IMR-90 (cell line): ENCODE data around the gene PLXNA1. TPM values are rescaled to one million over a fixed set of nuclear protein-coding genes. Genes with fewer than 3 reads are reported as not detected.

ENCODE experiments used
- ATAC-seq: fragments of 200-7000 bp; cut with Tn5 transposase; 2 replicates; pipeline ENCODE4 v1.9.1; 2020; ENCODE audit warnings: low read depth, mild to moderate bottlenecking, moderate library complexity
- BruUV-seq: library from RNA; stranded (reverse); fragments of 400-500 nt; replicated peaks from 2 replicates; lab custom pipeline; 2021; lab: Mats Ljungman, UMichigan
- CTCF ChIA-PET: fragments of 300-600 bp; formaldehyde crosslinking; extraction: SDS; loops from one replicate; lab custom pipeline; 2021; ENCODE audit warnings: antibody characterized with exemption; lab: Yijun Ruan, JAX
- POLR2A ChIA-PET: fragments of 300-600 bp; sonication (Branson Sonifier 250); formaldehyde crosslinking; loops from one replicate; lab custom pipeline; 2022; ENCODE audit warnings: antibody characterized with exemption; ENCODE audit not compliant: unreplicated experiment; lab: Charles Lee
- DNase-seq: peaks from one replicate; pipeline ENCODE4 v3.0.0; 2013
- H2AFZ ChIP-seq: replicated peaks from 2 replicates; pipeline ENCODE3; 2013; ENCODE audit warnings: low read length, mild to moderate bottlenecking; ENCODE audit not compliant: poor library complexity
- H2AK5ac ChIP-seq: 2 replicates; pipeline ENCODE4 v1.6.1; 2013; ENCODE audit warnings: low read depth, low read length, inconsistent platforms
- H2AK9ac ChIP-seq: replicated peaks from 2 replicates; pipeline ENCODE3; 2013; ENCODE audit warnings: mild to moderate bottlenecking, low read depth, low read length, moderate library complexity; ENCODE audit not compliant: poor library complexity
- H2BK120ac ChIP-seq: 2 replicates; pipeline ENCODE4 v1.6.1; 2013; ENCODE audit warnings: low read depth, low read length, inconsistent platforms
- H2BK15ac ChIP-seq: 3 replicates; pipeline ENCODE4 v1.6.1; 2013; ENCODE audit warnings: low read depth, low read length, inconsistent platforms
- H2BK20ac ChIP-seq: 2 replicates; pipeline ENCODE4 v1.6.1; 2013; ENCODE audit warnings: low read depth, mild to moderate bottlenecking, inconsistent platforms, low read length, moderate library complexity
- H2BK5ac ChIP-seq: 2 replicates; pipeline ENCODE4 v1.6.1; 2013; ENCODE audit warnings: mild to moderate bottlenecking, low read depth, low read length, inconsistent platforms; ENCODE audit not compliant: poor library complexity, severe bottlenecking
- H3K14ac ChIP-seq: replicated peaks from 2 replicates; pipeline ENCODE4 v1.6.1; 2013; ENCODE audit warnings: low read depth, low read length, inconsistent platforms
- H3K18ac ChIP-seq: 2 replicates; pipeline ENCODE4 v1.6.1; 2013; ENCODE audit warnings: low read depth, low read length, control low read depth
- H3K23ac ChIP-seq: 2 replicates; pipeline ENCODE4 v1.6.1; 2013; ENCODE audit warnings: low read depth, low read length, inconsistent platforms
- H3K27ac ChIP-seq: 2 replicates; pipeline ENCODE4 v1.5.1; 2013; ENCODE audit warnings: mild to moderate bottlenecking, control low read depth, low read length; ENCODE audit not compliant: insufficient read depth
- H3K27me3 ChIP-seq: 2 replicates; pipeline ENCODE4 v1.6.1; 2013; ENCODE audit warnings: low read length; ENCODE audit not compliant: control insufficient read depth, insufficient read depth
- H3K36me3 ChIP-seq: 2 replicates; pipeline ENCODE4 v1.6.1; 2013; ENCODE audit warnings: low read length, mixed read lengths; ENCODE audit not compliant: control insufficient read depth, insufficient read depth
- H3K4ac ChIP-seq: 2 replicates; pipeline ENCODE4 v1.6.1; 2013; ENCODE audit warnings: low read depth, low read length, inconsistent platforms
- H3K4me1 ChIP-seq: 2 replicates; pipeline ENCODE4 v1.6.1; 2013; ENCODE audit warnings: low read length, mixed read lengths; ENCODE audit not compliant: control insufficient read depth, insufficient read depth
- H3K4me2 ChIP-seq: 2 replicates; pipeline ENCODE4 v1.6.1; 2013; ENCODE audit warnings: low read depth, mild to moderate bottlenecking, control low read depth, low read length, moderate library complexity
- H3K4me3 ChIP-seq: 2 replicates; pipeline ENCODE4 v1.5.1; 2013; ENCODE audit warnings: low read depth, mild to moderate bottlenecking, control low read depth, low read length, moderate library complexity; ENCODE audit not compliant: insufficient read depth
- H3K56ac ChIP-seq: 2 replicates; pipeline ENCODE4 v1.6.1; 2013; ENCODE audit warnings: low read length, inconsistent platforms; ENCODE audit not compliant: insufficient read depth; ENCODE audit errors: extremely low read depth
- H3K79me1 ChIP-seq, 2 experiments: 2 replicates each; pipeline ENCODE4 v1.6.1; 2013; ENCODE audit warnings: low read length in 2 of 2, inconsistent platforms in 1 of 2, low read depth in 1 of 2
- H3K9ac ChIP-seq: 2 replicates; pipeline ENCODE4 v1.6.1; 2013; ENCODE audit warnings: low read depth, low read length, control low read depth
- H3K9me1 ChIP-seq: 2 replicates; pipeline ENCODE4 v1.6.1; 2013; ENCODE audit warnings: low read length, inconsistent platforms; ENCODE audit not compliant: insufficient read depth
- H3K9me3 ChIP-seq: 2 replicates; pipeline ENCODE4 v1.6.1; 2013; ENCODE audit warnings: low read length; ENCODE audit not compliant: control insufficient read depth, insufficient read depth
- H4K20me1 ChIP-seq: 2 replicates; pipeline ENCODE4 v1.6.1; 2013; ENCODE audit warnings: low read length, inconsistent platforms; ENCODE audit not compliant: insufficient read depth
- H4K5ac ChIP-seq: 2 replicates; pipeline ENCODE4 v1.6.1; 2013; ENCODE audit warnings: mild to moderate bottlenecking, low read depth, low read length, control low read depth
- H4K8ac ChIP-seq, 2 experiments: 2 replicates each; pipeline ENCODE4 v1.6.1; 2013; ENCODE audit warnings: low read depth in 2 of 2, low read length in 2 of 2, control low read depth in 1 of 2, inconsistent platforms in 1 of 2
- H4K91ac ChIP-seq: 2 replicates; pipeline ENCODE4 v1.6.1; 2013; ENCODE audit warnings: low read depth, low read length, inconsistent platforms; ENCODE audit not compliant: insufficient read depth
- BHLHE40 ChIP-seq: fragments of 150-350 bp; IDR thresholded peaks from 2 replicates; pipeline ENCODE4 v1.6.1; 2016; ENCODE audit warnings: mild to moderate bottlenecking, low read depth, low read length
- CHD1 ChIP-seq: IDR thresholded peaks from 2 replicates; pipeline ENCODE4 v1.6.1; 2012; ENCODE audit warnings: low read depth, low read length, improper control_type of control experiment
- FOS ChIP-seq: fragments of 150-350 bp; IDR thresholded peaks from 2 replicates; pipeline ENCODE4 v1.6.1; 2016; ENCODE audit warnings: low read depth, low read length
- MAFK ChIP-seq: IDR thresholded peaks from 2 replicates; pipeline ENCODE4 v1.6.1; 2012; ENCODE audit warnings: low read depth, low read length, improper control_type of control experiment
- MAZ ChIP-seq: IDR thresholded peaks from 2 replicates; pipeline ENCODE4 v1.6.1; 2012; ENCODE audit warnings: low read depth, mild to moderate bottlenecking, low read length, improper control_type of control experiment, moderate library complexity, borderline replicate concordance
- MXI1 ChIP-seq: IDR thresholded peaks from 2 replicates; pipeline ENCODE4 v1.6.1; 2012; ENCODE audit warnings: low read depth, mild to moderate bottlenecking, low read length, moderate library complexity, borderline replicate concordance
- NFE2L2 ChIP-seq: fragments of 150-350 bp; IDR thresholded peaks from 2 replicates; pipeline ENCODE4 v1.6.1; 2016; ENCODE audit warnings: low read depth, mild to moderate bottlenecking, low read length
- POLR2A ChIP-seq: IDR thresholded peaks from 2 replicates; pipeline ENCODE4 v1.6.1; 2012; ENCODE audit warnings: mild to moderate bottlenecking, low read depth, low read length
- RAD21 ChIP-seq: IDR thresholded peaks from 2 replicates; pipeline ENCODE4 v1.6.1; 2012; ENCODE audit warnings: low read length, improper control_type of control experiment
- RCOR1 ChIP-seq: IDR thresholded peaks from 2 replicates; pipeline ENCODE4 v1.6.1; 2012; ENCODE audit warnings: mild to moderate bottlenecking, low read length, improper control_type of control experiment; ENCODE audit not compliant: insufficient replicate concordance
- RFX5 ChIP-seq: IDR thresholded peaks from 2 replicates; pipeline ENCODE4 v1.8.0; 2012; ENCODE audit warnings: low read depth, mild to moderate bottlenecking, low read length, moderate library complexity
- SMC3 ChIP-seq: fragments of 150-350 bp; IDR thresholded peaks from 2 replicates; pipeline ENCODE4 v1.6.1; 2016; ENCODE audit warnings: low read depth, mild to moderate bottlenecking, antibody characterized with exemption, low read length, moderate library complexity
- WGBS, 2 experiments: methylation state at CpG; one replicate each; pipeline versions ENCODE4 v1.1.5 to v1.1.7; 2013; ENCODE audit warnings: missing lambda C conversion rate in 2 of 2; ENCODE audit not compliant: insufficient read length in 1 of 2; ENCODE audit errors: extremely low coverage in 2 of 2; 5-methylcytosine and 5-hydroxymethylcytosine counted together
- dilution Hi-C: fragments of 300-500 bp; cut with HindIII; formaldehyde crosslinking; loops from one replicate; pipeline ENCODE4 v1.14.3; 2018; ENCODE audit warnings: low sequenced_read_pairs; ENCODE audit not compliant: unreplicated experiment
- in situ Hi-C: fragments of 300-500 bp; cut with MboI; formaldehyde crosslinking; loops from 3 replicates; pipeline ENCODE4 v1.14.3; 2019; ENCODE audit warnings: low sequenced_read_pairs, inconsistent platforms, mixed read lengths
- intact Hi-C: fragments of 100-400 bp; cut with micrococcal nuclease; formaldehyde crosslinking; loops from 2 replicates; pipeline ENCODE4 v1.10.0; 2022
- polyA plus RNA-seq, 3 experiments: library from polyadenylated mRNA; depleted of rRNA; stranded (reverse); fragments of >200 nt; gene quantifications; 2 replicates each; pipeline ENCODE4 v1.2.3, GENCODE V29; 2012; ENCODE audit warnings: low replicate concordance in 1 of 3
- total RNA-seq: library from RNA; depleted of rRNA; stranded (reverse); fragments of >200 nt; gene quantifications from 2 replicates; pipeline ENCODE4 v1.2.3, GENCODE V29; 2012
- TF ChIP-seq, protein P1 (sequence below): fragments of 150-350 bp; IDR thresholded peaks from 2 replicates; pipeline ENCODE4 v1.6.1; 2017; ENCODE audit warnings: mild to moderate bottlenecking, antibody characterized with exemption, low read length, low read depth

Gene PLXNA1
- total and polyA plus RNA-seq, 2 of the 4 experiments (the other 2 are of a cell fraction) = 13.6 to 49.4 TPM

DNA sequence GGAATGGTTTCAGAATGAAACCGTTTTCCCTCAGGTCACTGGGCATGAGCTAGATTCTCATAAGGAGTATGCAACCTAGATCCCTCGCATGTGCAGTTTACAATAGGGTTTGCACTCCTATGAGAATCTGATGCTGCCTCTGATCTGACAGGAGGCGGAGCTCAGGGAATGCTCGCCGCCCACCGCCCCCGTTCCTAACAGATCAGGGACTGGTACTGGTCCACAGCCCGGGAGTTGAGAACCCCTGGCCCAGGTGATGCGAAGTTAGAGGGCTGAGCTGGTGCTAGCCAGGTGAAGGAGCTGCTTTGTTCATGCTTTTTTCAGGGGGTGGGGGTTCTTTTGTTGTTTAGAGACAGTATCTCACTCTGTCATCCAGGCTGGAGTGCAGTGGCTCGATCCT, 15.5 kb upstream of the PLXNA1 start:
- no peak overlapping the region for H2AFZ ChIP-seq
- peaks cover 5% of the 10 kb centered on the region for H3K9me1 ChIP-seq
- H3K4me2 ChIP-seq = no peak overlapping the region
- H4K20me1 ChIP-seq = no peaks in the 10 kb centered on the region
- WGBS, 2 experiments = 70% methylated on average over 2 of the region's 10 CpGs; no CpG with 5 or more reads in 1 of the 2 experiments
- H2AK5ac ChIP-seq = no peak overlapping the region
- ATAC-seq (no peak), DNase-seq (no peak)
- H4K5ac ChIP-seq = no peak overlapping the region
- H3K4me3 ChIP-seq = no peak overlapping the region
- H3K14ac ChIP-seq = no peak overlapping the region
- H3K79me1 ChIP-seq = no peaks in the 10 kb centered on the region
- in situ Hi-C loops (no loop called here), dilution Hi-C loops (no loop called here), intact Hi-C loops (no loop called here)
- ChIA-PET POLR2A (no interaction called here), CTCF (interaction anchor here (1.1 kb wide), 2 partner anchors 15 to 24 kb away, joined by 3 read pairs; partner anchors contain the start of gene PLXNA1)
- no peak overlapping the region for H2BK20ac ChIP-seq
- no peak overlapping the region for H2BK15ac ChIP-seq
- H4K8ac ChIP-seq = no peak overlapping the region
- TF ChIP-seq NFE2L2 = no peak
- TF ChIP-seq, protein P1, sequence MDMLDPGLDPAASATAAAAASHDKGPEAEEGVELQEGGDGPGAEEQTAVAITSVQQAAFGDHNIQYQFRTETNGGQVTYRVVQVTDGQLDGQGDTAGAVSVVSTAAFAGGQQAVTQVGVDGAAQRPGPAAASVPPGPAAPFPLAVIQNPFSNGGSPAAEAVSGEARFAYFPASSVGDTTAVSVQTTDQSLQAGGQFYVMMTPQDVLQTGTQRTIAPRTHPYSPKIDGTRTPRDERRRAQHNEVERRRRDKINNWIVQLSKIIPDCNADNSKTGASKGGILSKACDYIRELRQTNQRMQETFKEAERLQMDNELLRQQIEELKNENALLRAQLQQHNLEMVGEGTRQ = no peak
- no peak for TF ChIP-seq FOS
- TF ChIP-seq RAD21 = no peak
- no peak for TF ChIP-seq RFX5
- TF ChIP-seq MAZ = no peak
- no peak for TF ChIP-seq CHD1
- no peak for TF ChIP-seq RCOR1
- no peak for TF ChIP-seq MXI1
- TF ChIP-seq MAFK = no peak
- TF ChIP-seq POLR2A = no peak
- no peak for TF ChIP-seq SMC3
- no peak for TF ChIP-seq BHLHE40
- H2BK5ac ChIP-seq = no peak overlapping the region
- H3K9ac ChIP-seq = no peak overlapping the region
- no peak overlapping the region for H3K27ac ChIP-seq
- no peak overlapping the region for H3K4ac ChIP-seq
- no peaks in the 10 kb centered on the region for H3K36me3 ChIP-seq
- H3K4me1 ChIP-seq = peaks cover 12% of the 10 kb centered on the region
- no peak overlapping the region for H2BK120ac ChIP-seq
- no peak overlapping the region for H3K23ac ChIP-seq
- H3K9me3 ChIP-seq = no peaks in the 10 kb centered on the region
- H3K18ac ChIP-seq = no peak overlapping the region
- no peak overlapping the region for H4K91ac ChIP-seq
- H3K56ac ChIP-seq = no peak overlapping the region
- H3K27me3 ChIP-seq = no peaks in the 10 kb centered on the region; the same call in 1 of the 2 replicates
- no TSS peak for BruUV-seq
- H2AK9ac ChIP-seq = no peak overlapping the region
